GM12891 (cell line): ENCODE data around the gene CHST9.

Experiments used
- DNase-seq: peaks from one replicate; pipeline ENCODE4 v3.0.0; 2011; ENCODE audit warnings: low spot score; ENCODE audit not compliant: insufficient read length
- FAIRE-seq: peaks from 2 replicates; lab custom pipeline; 2011; peaks lifted over from hg19 to GRCh38; lab: Jason Lieb, UNC
- PAX5 ChIP-seq: IDR thresholded peaks from 2 replicates; pipeline ENCODE4 v1.6.1; 2011; ENCODE audit warnings: low read length, moderate library complexity, mild to moderate bottlenecking; ENCODE audit not compliant: insufficient read depth, severe bottlenecking
- POLR2A ChIP-seq: IDR thresholded peaks from 2 replicates; pipeline ENCODE4 v1.6.1; 2011; ENCODE audit warnings: low read depth, low read length, control low read depth
- POLR2AphosphoS5 ChIP-seq: IDR thresholded peaks from 2 replicates; pipeline ENCODE4 v1.6.1; 2011; ENCODE audit warnings: low read depth, low read length, control low read depth
- POU2F2 ChIP-seq: IDR thresholded peaks from 2 replicates; pipeline ENCODE4 v1.6.1; 2011; ENCODE audit warnings: low read depth, mild to moderate bottlenecking, control low read depth, low read length, moderate library complexity
- SPI1 ChIP-seq: IDR thresholded peaks from 2 replicates; pipeline ENCODE4 v1.6.1; 2011; ENCODE audit warnings: low read depth, low read length, control low read depth
- TAF1 ChIP-seq: IDR thresholded peaks from 2 replicates; pipeline ENCODE4 v1.6.1; 2011; ENCODE audit warnings: low read depth, low read length, control low read depth

The CHST9 gene

DNA sequence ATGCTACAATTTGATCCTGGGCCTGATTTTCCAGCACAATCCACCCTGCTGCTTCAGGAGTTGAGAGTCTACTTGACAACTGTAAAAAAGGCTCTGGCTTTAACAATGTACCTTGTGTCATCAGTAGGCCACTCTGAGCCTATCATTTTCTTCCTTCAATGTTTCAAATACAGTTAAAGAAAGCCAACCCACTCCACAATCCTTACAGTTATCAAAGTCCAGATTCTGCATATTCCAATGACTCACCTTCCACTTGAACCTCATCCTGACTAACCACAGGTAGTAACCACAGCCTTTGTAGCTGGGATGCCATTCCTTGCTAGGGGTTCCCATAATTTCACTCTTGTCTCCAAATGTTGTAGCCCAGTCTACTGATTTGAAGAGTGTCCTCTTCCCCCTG is 284.1 kb downstream of the CHST9 start:
- FAIRE-seq = no peak
- no peak for DNase-seq
- no peak for TF ChIP-seq SPI1
- TF ChIP-seq POLR2A = no peak
- TF ChIP-seq PAX5 = no peak
- no peak for TF ChIP-seq POU2F2
- no peak for TF ChIP-seq POLR2AphosphoS5
- TF ChIP-seq TAF1 = no peak

DNA sequence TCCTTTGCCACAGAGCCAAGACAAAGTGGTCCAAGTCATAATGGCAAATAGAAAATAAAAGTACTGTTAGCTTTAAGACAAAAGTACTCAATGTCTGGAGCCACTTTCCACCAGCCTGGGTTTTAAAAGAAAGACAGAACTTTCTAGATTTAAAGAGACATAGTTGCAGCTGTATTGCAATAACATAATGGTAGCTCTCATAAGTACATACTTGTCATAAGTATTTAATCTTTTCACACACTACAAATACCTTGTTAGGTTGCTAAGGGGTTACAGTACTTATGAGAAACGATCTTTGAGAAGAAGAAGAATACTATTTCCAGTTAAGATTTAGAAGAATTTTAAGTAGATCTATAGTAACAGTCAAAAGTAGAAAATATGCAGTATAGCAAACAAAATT is 290.7 kb downstream of the CHST9 start:
- TF ChIP-seq POLR2AphosphoS5 = no peak
- TF ChIP-seq POLR2A = no peak
- TF ChIP-seq SPI1 = no peak
- no peak for TF ChIP-seq TAF1
- TF ChIP-seq PAX5 = no peak
- FAIRE-seq (no peak), DNase-seq (no peak)

DNA sequence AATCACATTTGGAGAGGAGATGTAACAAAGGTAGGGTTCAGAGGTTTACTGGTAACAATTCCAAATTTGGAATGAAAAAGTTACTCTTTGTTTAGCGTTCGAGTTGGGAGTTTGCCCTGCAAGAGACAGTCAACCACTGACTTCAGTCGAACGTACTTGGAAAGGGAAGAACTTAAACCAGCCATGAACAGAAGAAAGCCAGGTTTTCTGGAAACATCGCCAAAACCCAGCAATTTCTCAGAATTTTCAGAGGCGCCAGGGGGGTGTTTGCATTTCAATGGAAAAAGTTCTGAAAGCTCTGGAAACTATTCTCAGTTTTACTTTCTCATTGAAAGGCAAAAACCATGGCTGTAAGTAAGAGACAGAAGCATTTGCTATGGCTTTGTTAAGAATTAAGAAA is 291.1 kb downstream of the CHST9 start:
- TF ChIP-seq PAX5 = no peak
- no peak for TF ChIP-seq TAF1
- TF ChIP-seq POLR2AphosphoS5 = no peak
- no peak for TF ChIP-seq POLR2A
- TF ChIP-seq SPI1 = no peak
- TF ChIP-seq POU2F2 = no peak
- no peak for FAIRE-seq
- DNase-seq = no peak

DNA sequence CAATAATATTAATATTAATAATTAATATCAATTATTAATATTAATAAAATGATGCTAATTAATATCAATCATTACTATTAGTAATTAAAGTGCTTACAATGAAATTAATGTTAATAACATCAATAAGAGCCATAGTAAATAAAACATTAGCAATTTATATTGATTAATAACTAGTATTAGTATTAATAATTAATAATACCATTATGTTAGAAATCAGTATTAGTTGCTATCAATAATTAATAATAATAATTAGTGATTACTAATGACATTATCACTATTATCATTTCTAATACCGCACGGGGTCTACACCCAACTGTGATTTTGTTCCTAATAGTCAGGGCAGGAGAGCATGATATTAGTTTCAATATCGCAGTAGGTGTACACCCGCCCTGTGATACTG is 296.8 kb downstream of the CHST9 start:
- TF ChIP-seq SPI1 = no peak
- no peak for TF ChIP-seq TAF1
- TF ChIP-seq POLR2A = no peak
- no peak for TF ChIP-seq POLR2AphosphoS5
- TF ChIP-seq PAX5 = no peak
- no peak for TF ChIP-seq POU2F2
- FAIRE-seq (no peak), DNase-seq (no peak)

DNA sequence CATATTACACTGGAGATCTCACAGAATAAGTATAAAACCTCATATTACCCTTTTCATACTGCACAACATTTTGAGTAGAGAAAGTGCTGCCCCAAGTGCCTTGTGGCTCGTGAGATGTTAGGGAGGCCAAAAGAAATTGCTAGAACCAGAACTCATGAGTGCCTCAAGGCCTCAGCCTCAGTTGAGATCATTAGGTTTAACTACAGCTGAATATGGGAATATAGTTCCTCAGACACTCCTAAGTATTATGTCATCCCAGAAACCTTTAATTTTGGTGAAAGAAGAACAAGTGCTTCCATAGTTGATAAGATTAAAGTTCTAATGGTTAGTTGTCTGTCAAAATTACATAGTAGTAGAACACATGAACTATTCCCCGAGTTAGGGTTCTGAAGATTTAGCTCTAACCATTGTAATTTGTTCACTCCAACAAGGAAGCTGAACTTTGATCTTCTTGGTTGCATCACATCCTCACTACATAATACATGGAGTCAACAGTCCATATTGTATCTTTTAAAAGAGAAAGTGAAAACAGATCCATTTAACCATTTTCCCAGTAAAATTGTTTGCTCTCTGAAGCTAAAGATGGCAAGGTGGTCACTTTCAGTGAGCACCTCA is 310.0 kb downstream of the CHST9 start:
- FAIRE-seq (no peak), DNase-seq (no peak)
- TF ChIP-seq POU2F2 (no peak), TAF1 (no peak), POLR2A (no peak), SPI1 (no peak), PAX5 (no peak), POLR2AphosphoS5 (no peak)

DNA sequence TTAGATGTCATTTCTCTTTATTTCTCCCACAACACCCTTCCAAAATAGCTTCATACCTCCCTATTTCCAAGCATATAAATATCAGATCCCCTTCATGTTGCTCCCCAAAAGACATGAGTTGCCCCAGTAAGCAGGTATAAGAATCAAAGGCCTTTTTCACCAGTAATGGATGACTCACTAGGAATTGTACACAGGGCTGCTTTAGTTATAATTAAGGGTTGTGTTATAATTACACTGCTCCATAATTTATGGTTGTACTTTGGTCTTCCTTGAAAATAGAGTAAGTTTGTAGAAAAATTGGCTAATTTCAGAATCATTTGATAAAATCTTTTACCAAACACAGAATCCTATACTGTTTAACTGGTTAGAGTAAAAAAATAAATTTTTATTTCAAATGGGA is 310.8 kb downstream of the CHST9 start:
- FAIRE-seq (no peak), DNase-seq (no peak)
- TF ChIP-seq POU2F2 (no peak), PAX5 (no peak), SPI1 (no peak), TAF1 (no peak), POLR2A (no peak), POLR2AphosphoS5 (no peak)

DNA sequence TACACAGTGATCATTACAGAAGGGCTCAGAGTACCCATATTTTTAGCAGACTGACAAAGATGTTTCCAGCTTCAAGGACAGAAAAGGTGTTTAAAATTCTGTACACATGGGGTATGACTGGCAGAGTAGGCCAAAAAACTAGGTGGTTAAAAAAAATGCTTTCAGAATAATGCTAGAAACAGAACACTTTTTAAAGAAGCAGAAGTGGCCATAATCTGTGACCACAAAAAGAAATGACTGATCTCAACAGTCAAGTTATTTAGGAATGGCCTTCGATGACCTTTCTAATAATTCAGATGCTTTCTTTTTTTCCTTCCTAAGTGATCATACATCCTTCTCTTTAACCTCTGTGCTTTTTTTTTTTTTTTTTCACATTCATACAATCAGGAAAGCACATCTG is 315.5 kb downstream of the CHST9 start:
- FAIRE-seq = no peak
- no peak for DNase-seq
- TF ChIP-seq SPI1 = peak; percentile 84
- no peak for TF ChIP-seq PAX5

DNA sequence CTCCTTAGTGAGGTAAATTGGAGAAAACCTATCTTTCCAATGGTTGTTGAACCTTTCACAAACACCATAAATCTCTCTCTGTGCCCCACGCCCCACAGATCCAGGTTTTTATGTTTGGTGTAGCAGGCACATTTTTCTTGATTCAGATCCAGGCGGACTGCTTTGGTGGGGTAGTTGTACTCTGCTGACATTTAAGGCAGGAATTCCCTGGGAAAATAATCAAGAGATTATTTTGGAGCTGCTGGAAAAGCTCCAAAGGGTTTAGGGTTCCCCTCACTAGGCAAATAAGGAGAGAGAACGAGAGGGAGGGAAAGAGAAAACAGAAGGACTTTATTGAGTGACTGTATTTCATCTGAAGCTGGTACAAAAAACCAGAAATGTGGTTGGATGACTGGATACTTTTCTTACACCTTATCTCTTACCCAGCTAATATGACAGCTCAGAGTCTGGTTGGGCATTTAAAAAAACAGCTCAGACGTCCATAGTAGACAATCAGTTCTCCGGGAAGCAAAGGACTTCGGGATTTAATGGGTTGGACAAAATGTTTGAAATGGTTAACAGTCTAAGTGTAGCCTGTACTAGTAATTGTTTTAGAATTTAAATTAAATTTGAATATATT is 316.0 kb downstream of the CHST9 start:
- DNase-seq (no peak), FAIRE-seq (no peak)

DNA sequence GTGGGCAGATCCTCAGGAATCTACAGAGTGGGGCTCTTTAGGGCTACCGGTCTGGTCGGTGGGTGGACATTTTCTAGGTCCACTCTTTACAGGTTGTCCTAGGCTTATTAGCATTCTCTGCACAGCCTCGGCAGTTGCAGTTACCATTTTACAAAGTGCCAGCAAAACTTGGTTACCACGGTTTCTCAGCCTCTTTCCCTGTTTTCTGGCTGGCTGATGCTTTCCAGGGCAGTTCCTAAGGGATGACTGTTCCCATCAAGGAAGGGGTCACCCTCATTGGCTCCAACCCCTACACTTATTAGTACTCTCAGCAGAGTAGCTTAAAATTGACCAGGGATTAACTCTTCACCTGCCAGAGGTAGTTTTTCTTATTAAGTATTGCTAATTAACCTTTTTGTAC is 317.6 kb downstream of the CHST9 start:
- DNase-seq (no peak), FAIRE-seq (no peak)
- no peak for TF ChIP-seq POU2F2
- TF ChIP-seq PAX5 = no peak
- no peak for TF ChIP-seq POLR2AphosphoS5
- no peak for TF ChIP-seq SPI1
- TF ChIP-seq POLR2A = no peak
- no peak for TF ChIP-seq TAF1

More for the DNA sequence above, 316.0 kb downstream of the CHST9 start:
- TF ChIP-seq POU2F2 (no peak), POLR2A (no peak), PAX5 (no peak), TAF1 (no peak), POLR2AphosphoS5 (no peak), SPI1 (no peak)

DNA sequence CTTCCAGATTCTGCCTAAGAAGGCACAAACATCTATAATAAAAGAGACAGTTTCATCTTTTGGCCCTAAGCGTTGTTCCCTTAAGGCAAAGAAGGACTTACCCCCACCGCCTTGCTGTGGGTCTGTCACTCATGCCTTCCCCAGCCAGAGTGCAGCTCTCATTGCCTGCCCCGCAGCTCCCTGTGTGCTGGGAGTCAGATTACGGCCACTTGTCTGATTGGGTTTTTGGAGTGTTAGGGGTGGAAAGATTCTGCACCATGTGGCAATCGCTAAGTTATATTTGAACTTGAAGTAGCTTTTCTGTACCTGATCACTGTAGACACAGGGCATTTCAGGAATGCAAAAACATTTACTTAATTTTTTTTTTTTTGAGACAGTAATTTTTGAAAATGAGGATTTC is 319.6 kb downstream of the CHST9 start, which contains the start of gene AQP4:
AQP4 (minus strand) TSS at position 151 of the 400 bp plus-strand sequence; CDS start at position 133, 18 bp downstream.
- FAIRE-seq (no peak), DNase-seq (no peak)
- TF ChIP-seq PAX5 (no peak), TAF1 (no peak), POLR2AphosphoS5 (no peak), SPI1 (no peak), POU2F2 (no peak), POLR2A (no peak)
